Measurements from ENCODE around the gene RGCC.

DNA sequence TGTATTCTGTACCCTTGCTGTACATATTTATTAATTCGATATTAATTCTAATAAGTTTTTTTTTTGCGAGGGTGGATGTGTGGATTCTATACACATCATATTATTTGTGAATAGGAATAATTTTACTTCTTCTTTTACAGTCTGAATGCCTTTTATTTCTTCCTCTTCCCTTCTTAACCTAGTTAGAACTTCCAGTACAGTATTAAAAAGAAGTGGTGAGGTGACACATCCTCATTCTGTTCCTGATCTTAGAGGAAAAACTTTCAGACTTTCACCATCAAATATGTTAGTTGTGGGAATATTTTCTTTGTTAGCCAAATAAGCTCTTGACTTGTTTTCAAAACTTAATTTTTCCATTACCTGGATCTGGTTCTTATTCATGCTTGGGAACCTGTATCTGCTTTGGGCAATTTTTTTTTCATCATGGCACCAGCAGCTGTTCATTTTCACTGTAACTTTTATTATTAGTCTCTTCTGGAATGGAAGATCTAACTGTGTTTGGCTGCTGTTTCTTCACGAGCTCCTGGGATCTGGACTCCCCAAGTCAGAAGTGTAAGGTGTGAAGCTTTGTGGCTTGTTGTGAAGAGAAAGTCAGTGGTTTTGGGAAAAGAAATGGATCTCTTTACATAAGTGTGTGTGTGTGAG is 33.1 kb downstream of the RGCC start:
- TF ChIP-seq, protein P1, sequence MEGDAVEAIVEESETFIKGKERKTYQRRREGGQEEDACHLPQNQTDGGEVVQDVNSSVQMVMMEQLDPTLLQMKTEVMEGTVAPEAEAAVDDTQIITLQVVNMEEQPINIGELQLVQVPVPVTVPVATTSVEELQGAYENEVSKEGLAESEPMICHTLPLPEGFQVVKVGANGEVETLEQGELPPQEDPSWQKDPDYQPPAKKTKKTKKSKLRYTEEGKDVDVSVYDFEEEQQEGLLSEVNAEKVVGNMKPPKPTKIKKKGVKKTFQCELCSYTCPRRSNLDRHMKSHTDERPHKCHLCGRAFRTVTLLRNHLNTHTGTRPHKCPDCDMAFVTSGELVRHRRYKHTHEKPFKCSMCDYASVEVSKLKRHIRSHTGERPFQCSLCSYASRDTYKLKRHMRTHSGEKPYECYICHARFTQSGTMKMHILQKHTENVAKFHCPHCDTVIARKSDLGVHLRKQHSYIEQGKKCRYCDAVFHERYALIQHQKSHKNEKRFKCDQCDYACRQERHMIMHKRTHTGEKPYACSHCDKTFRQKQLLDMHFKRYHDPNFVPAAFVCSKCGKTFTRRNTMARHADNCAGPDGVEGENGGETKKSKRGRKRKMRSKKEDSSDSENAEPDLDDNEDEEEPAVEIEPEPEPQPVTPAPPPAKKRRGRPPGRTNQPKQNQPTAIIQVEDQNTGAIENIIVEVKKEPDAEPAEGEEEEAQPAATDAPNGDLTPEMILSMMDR (IDR thresholded peaks at IDR 0.05): no peak
- TF ChIP-seq POLR2A (IDR thresholded peaks at IDR 0.05): no peak

Data from breast epithelium (tissue), 3 donors.